HUES6 (cell line): ENCODE measurements around the gene THOC6.

ENCODE experiments used
- H3K27ac ChIP-seq: 2 replicates; pipeline ENCODE4 v1.7.0; 2013; ENCODE audit warnings: low read depth, mild to moderate bottlenecking, low read length, inconsistent platforms
- H3K27me3 ChIP-seq: 2 replicates; pipeline ENCODE4 v1.6.1; 2013; ENCODE audit warnings: low read length; ENCODE audit not compliant: control insufficient read depth, insufficient read depth
- H3K36me3 ChIP-seq: 2 replicates; pipeline ENCODE4 v1.6.1; 2013; ENCODE audit warnings: low read length; ENCODE audit not compliant: control insufficient read depth, insufficient read depth
- H3K4me1 ChIP-seq: 2 replicates; pipeline ENCODE4 v1.6.1; 2013; ENCODE audit warnings: low read length; ENCODE audit not compliant: control insufficient read depth, insufficient read depth
- H3K4me3 ChIP-seq: 2 replicates; pipeline ENCODE4 v1.5.1; 2013; ENCODE audit warnings: low read depth, low read length
- H3K9ac ChIP-seq: one replicate; pipeline ENCODE4 v1.6.1; 2013; ENCODE audit warnings: mild to moderate bottlenecking, low read length
- H3K9me3 ChIP-seq: 2 replicates; pipeline ENCODE4 v1.6.1; 2013; ENCODE audit warnings: low read depth, low read length; ENCODE audit not compliant: control insufficient read depth, insufficient read depth

The THOC6 gene

DNA sequence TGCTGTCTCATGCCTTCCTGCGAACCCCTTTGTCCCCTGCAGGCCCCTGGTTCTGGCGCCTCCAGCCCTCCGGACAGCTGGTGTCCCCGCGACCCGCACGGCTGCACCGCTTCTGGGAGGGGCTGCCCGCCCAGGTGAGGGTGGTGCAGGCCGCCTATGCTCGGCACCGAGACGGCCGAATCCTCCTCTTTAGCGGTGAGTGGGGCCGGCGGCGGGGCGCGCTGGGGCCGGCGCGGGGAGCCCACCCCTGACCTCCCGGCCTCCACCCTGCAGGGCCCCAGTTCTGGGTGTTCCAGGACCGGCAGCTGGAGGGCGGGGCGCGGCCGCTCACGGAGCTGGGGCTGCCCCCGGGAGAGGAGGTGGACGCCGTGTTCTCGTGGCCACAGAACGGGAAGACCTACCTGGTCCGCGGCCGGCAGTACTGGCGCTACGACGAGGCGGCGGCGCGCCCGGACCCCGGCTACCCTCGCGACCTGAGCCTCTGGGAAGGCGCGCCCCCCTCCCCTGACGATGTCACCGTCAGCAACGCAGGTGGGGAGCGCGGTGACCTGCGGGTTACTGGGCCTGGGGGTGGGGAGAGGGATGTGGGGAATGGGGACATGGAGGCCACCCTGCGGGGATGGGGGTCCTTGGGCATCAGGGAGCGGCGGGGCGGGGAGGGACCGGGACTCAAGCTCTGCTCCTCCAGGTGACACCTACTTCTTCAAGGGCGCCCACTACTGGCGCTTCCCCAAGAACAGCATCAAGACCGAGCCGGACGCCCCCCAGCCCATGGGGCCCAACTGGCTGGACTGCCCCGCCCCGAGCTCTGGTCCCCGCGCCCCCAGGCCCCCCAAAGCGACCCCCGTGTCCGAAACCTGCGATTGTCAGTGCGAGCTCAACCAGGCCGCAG lies 34.5 kb downstream of the THOC6 start:
- peaks cover 15% of the 10 kb centered on the region for H3K36me3 ChIP-seq
- peak overlapping the region; percentile 68 for H3K9ac ChIP-seq
- H3K4me3 ChIP-seq: peak overlapping the region; percentile 92
- H3K9me3 ChIP-seq: no peaks in the 10 kb centered on the region
- peaks cover 8% of the 10 kb centered on the region for H3K27me3 ChIP-seq
- peak overlapping the region; percentile 42; the same call in 1 of the 2 replicates for H3K27ac ChIP-seq
- H3K4me1 ChIP-seq: peaks cover 6% of the 10 kb centered on the region

DNA sequence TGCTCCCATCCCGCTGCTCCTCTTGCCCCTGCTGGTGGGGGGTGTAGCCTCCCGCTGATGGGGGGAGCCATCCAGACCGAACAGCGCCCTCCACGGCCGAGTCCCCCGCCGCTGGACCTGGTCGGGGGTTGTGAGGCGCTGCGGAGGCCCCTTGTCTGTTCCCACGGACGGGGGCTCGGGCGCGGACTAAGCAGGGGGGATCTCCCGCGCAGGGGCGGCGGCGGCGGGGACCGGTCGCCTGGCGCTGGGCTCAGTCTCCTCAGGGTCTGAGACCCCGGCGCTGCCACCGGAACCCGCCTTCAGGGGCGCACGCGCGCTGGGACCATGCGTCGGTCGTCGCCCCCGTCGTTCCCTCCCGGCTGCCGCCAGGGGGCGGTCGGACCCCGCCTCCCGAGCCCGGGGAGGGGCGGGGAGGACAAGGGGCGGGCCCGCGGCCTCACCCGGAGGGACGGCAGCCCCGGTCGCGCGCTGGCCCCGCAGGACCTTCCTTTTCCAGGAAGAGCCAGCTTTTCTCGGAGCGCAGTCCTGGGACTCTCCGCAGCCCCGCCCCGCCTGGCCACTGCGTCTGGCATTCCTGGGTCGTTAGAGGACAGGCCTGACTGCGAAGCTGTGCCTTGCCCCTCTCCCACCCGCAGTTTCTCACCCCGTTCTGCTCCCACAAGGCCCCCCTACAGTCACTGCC lies 35.3 kb downstream of the THOC6 start:
- peaks cover 10% of the 10 kb centered on the region for H3K4me1 ChIP-seq
- no peaks in the 10 kb centered on the region for H3K9me3 ChIP-seq
- H3K9ac ChIP-seq: peak overlapping the region; percentile 80
- peak overlapping the region; percentile 68; the same call in 1 of the 2 replicates for H3K27ac ChIP-seq
- peaks cover 8% of the 10 kb centered on the region for H3K27me3 ChIP-seq
- H3K36me3 ChIP-seq: peaks cover 10% of the 10 kb centered on the region
- H3K4me3 ChIP-seq: peak overlapping the region; percentile 92

DNA sequence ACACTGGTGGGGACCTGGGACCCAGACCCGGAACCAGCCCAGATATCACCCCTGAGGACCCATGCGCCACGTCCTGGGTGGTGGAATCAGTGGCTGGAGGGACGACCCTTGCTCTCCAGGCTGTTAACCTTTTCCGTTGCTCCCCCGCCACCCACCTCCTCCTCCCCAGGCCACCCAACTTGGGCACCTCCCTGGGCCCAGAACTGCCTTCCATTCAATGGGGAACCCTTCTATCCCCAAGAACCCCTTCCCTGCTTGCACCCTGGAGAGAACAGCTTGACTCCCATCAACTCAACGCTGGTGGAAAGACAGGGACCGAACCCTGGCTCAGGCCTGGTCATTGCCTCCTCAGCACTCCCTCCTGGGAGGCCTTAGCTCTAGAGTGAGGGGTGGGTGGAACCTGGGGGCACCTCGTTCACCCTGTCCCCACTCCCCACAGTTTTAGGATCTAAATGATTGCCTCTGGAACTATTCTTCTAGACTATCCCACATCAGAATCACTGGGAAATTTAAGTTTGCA lies 35.9 kb downstream of the THOC6 start:
- no peaks in the 10 kb centered on the region for H3K9me3 ChIP-seq
- H3K9ac ChIP-seq: peak overlapping the region; percentile 80
- peak overlapping the region; percentile 92 for H3K4me3 ChIP-seq
- peaks cover 5% of the 10 kb centered on the region; the same call in 1 of the 2 replicates for H3K36me3 ChIP-seq
- H3K27me3 ChIP-seq: peaks cover 8% of the 10 kb centered on the region
- H3K27ac ChIP-seq: peak overlapping the region; percentile 68; the same call in 1 of the 2 replicates
- peaks cover 15% of the 10 kb centered on the region for H3K4me1 ChIP-seq

DNA sequence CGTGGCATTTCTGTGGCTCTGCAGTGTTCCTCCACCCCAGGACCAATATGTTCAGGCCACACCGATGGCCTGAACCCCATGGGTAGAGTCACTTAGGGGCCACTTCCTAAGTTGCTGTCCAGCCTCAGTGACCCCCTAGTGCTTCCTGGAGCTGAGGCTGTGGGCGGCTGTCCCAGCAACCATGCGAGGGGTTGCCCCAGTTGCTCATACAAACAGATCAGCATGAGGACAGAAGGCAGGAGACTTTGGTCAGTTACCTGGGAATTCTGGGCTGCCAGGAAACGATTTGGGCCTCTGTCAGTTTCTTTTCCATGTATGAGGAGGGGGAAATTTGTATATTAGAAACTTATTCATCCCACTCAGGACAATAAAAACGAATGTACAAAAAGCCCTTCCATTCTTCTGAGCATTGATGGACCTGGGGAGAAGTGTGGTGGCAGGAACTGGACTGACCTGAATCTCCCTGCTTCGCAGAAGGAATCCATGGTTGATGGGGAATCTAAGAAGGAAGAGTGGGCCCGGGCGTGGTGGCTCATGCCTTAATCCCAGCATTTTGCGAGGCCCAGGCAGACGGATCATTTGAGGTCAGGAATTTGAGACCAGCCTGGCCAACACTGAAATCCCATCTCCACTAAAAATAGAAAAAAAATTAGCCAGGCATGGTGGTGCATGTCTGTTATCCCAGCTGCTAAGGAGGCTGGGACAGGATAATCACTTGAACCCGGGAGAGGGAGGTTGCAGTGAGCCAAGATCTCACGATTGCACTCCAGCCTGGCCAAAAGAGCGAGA lies 36.7 kb downstream of the THOC6 start:
- Histone ChIP-seq H3K4me3 (no peak overlapping the region), H3K27ac (no peak overlapping the region), H3K4me1 (peaks cover 22% of the 10 kb centered on the region), H3K36me3 (0 out of 2 replicates have a peak, but pooled peaks cover under 1% of the 10 kb centered on the region), H3K27me3 (peaks cover 8% of the 10 kb centered on the region), H3K9ac (no peak overlapping the region), H3K9me3 (no peaks in the 10 kb centered on the region)

DNA sequence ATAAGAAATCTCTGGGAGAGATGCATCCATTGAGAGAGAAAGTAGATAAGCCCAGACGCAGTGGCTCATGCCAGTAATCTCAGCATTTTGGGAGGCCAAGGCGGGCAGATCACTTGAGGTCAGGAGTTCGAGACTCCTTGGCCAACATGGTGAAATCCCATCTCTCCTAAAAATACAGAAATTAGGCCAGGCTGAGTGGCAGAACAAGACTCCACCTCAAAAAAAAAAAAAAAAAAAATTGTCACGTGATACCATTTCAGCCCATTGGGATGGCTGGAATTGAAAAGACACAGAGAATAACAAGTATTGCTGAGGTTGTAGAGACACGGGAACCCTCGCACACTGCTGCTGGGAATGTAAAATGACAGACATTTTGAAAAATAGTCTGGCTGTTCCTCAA lies 38.7 kb downstream of the THOC6 start:
- Histone ChIP-seq H3K27ac (no peak overlapping the region), H3K4me3 (no peak overlapping the region), H3K27me3 (peaks cover 6% of the 10 kb centered on the region), H3K9me3 (no peaks in the 10 kb centered on the region), H3K4me1 (peaks cover 30% of the 10 kb centered on the region), H3K9ac (no peak overlapping the region), H3K36me3 (no peaks in the 10 kb centered on the region)

DNA sequence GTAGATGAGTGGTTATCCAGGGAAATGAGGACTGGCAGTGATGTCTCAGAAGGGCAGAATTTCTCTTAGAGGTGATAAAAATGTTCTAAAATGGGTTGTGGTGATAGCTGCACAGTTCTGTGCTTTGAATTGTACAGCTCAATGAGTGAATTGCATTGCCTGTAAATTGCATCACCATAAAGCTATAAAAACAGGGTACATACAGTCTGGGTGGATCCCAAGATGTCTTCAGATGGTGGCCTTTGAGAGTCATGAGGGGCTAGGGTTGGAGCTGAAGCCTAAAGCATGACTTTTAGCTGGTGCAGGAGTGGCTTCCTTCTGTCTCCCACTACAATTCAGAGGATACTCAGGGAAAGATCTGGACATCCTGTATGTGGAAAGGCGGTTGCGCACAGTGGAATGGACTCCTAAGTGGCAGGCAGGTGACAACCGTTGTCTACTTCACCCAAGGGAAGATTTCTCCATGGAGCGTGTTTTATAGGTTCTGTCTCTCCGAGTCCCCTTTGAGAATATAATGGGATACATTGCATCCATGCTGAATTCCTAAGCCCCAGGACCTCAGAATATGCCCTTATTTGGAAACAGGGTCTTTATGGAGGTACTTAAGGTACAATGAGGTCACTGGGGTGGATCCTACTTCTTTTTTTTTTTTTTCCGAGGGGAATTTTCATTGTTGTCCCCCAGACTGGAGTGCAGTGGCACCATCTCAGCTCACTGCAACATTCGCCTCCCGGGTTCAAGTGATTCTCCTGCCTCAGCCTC lies 40.0 kb downstream of the THOC6 start:
- no peaks in the 10 kb centered on the region for H3K27me3 ChIP-seq

DNA sequence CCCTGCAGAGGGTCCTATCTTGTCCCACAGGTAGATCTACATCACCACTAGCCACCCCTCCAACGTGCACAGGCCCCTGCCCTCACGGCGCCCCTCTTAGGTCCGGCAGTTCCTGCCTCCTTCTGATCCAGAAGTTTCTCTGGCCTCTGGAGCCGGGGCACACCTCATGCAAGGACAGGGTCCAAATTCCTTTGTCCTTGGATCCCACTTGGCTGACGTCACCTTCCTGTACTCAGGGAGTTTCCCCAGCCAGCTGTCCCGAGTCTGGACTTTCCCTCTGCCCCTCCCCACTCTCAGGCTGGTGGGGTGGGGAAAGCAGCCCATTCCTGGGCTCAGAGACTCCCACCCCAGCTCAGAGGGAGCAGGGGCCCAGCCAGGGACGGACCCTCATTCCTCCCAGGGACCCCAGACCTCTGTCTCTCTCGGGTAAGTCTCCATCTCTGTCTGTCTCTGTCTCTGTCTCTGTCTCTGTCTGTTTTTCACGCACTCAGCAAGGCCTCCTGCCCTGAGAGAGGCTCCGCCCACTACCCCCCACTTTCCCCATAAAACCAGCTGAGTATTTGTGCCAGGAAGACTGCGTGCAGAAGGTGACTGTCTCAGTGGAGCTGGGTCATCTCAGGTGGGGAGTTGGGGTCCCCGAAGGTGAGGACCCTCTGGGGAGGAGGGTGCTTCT lies 41.4 kb downstream of the THOC6 start, which contains the start of gene IL32:
Gene IL32 (plus strand): TSS at position 572 of the 673 bp plus-strand sequence. CDS start 172 bp downstream, outside the sequence.
- Histone ChIP-seq H3K9me3 (no peaks in the 10 kb centered on the region), H3K27ac (peak within 1 kb of the TSS; percentile 46; the same call in 1 of the 2 replicates), H3K4me3 (peak within 1 kb of the TSS; percentile 8; the same call in 1 of the 2 replicates), H3K27me3 (no peaks in the 10 kb centered on the region), H3K36me3 (no peaks in the 10 kb centered on the region), H3K9ac (peak within 1 kb of the TSS; percentile 56), H3K4me1 (peaks cover 24% of the 10 kb centered on the region)

More for the DNA sequence above, 40.0 kb downstream of the THOC6 start:
- Histone ChIP-seq H3K9ac (peak overlapping the region; percentile 58), H3K36me3 (no peaks in the 10 kb centered on the region), H3K27ac (peak overlapping the region; percentile 4; the same call in 1 of the 2 replicates), H3K4me3 (no peak overlapping the region), H3K4me1 (peaks cover 30% of the 10 kb centered on the region), H3K9me3 (no peaks in the 10 kb centered on the region)

DNA sequence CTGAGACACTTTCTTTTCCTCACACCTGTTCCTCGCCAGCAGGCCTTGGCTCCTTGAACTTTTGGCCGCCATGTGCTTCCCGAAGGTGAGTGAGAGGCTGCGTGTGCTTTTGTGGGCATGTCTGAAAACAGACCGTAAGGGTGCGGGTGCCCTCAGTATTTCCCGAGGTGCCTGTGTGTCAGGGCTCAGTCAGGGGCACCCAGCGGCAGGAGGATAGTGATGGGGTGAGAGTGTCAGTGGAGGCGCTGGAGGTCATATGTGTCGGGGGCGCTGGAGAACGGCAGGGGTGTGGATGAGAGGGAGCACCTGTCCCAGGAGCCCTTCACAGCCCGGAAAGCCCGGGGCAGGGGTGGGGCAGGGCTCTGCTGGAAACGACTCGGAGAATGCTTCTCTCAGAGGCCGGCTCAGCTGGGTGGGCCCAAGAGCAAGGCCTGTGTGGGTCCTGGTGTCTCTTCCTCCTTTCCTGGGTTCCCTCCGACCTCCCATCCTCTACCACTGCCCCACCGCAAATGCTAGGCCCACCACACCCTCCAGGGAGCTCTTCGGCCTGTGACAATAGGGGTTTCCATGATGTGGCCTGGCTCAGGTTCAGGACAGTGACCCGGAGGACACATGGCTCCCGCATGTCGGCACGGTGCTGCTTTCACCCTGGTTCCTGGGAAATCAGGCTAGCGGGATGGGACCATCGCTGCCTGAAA lies 42.1 kb downstream of the THOC6 start:
- H3K4me3 ChIP-seq: peak overlapping the region; percentile 6; the same call in 1 of the 2 replicates
- H3K9ac ChIP-seq: peak overlapping the region; percentile 56
- peaks cover 31% of the 10 kb centered on the region for H3K4me1 ChIP-seq
- no peak overlapping the region; the same call in 1 of the 2 replicates for H3K27ac ChIP-seq
- H3K36me3 ChIP-seq: no peaks in the 10 kb centered on the region
- no peaks in the 10 kb centered on the region for H3K9me3 ChIP-seq
- no peaks in the 10 kb centered on the region for H3K27me3 ChIP-seq

DNA sequence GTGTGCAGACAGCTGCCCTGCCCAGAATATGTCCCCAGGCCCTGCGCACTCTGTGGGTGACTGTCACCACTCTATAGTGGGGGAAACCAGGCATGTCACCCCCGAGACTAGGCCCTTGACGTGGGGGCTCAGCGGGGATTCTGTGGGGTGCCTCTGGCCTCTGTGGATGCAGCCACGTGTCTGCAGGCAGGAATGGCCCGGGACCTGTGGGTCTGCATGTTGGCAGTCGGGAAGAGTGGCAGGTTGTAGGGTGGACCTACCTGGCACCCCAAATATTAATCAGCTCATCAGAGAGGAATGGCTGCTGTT lies 42.6 kb downstream of the THOC6 start:
- H3K27me3 ChIP-seq: no peaks in the 10 kb centered on the region
- peak overlapping the region; percentile 23 for H3K9ac ChIP-seq
- peak overlapping the region; percentile 6; the same call in 1 of the 2 replicates for H3K4me3 ChIP-seq
- no peaks in the 10 kb centered on the region for H3K9me3 ChIP-seq
- peaks cover 31% of the 10 kb centered on the region for H3K4me1 ChIP-seq
- no peaks in the 10 kb centered on the region for H3K36me3 ChIP-seq
- H3K27ac ChIP-seq: no peak overlapping the region
